OCI-LY3 (cell line): ENCODE measurements around the gene KLF15.

Experiments used
- H2AFZ ChIP-seq: fragments of 200-600, 300-600 bp; shearing (Covaris generic); 2 replicates; pipeline ENCODE4 v1.6.0; 2014; ENCODE audit warnings: antibody characterized with exemption, low read depth, low read length
- H3K27ac ChIP-seq: fragments of 200-600, 300-600 bp; sonication (generic); 2 replicates; pipeline ENCODE4 v1.5.1; 2014; ENCODE audit warnings: mild to moderate bottlenecking, low read length, moderate library complexity, mixed read lengths
- H3K27me3 ChIP-seq: fragments of 200-600, 300-600 bp; sonication (generic); 2 replicates; pipeline ENCODE4 v1.6.1; 2014; ENCODE audit warnings: low read depth, low read length, mixed read lengths
- H3K36me3 ChIP-seq: fragments of 200-600, 300-600 bp; sonication (generic); replicated peaks from 2 replicates; pipeline ENCODE3; 2014; ENCODE audit warnings: low read depth, low read length, mixed read lengths
- H3K4me1 ChIP-seq: fragments of 300-600, 200-600 bp; sonication (generic); 2 replicates; pipeline ENCODE4 v1.6.1; 2014; ENCODE audit warnings: low read length, mixed read lengths
- H3K4me2 ChIP-seq: fragments of 200-600, 300-600 bp; sonication (generic); 2 replicates; pipeline ENCODE4 v1.6.1; 2014; ENCODE audit warnings: low read length, mixed read lengths
- H3K4me3 ChIP-seq: fragments of 300-600, 200-600 bp; sonication (generic); 2 replicates; pipeline ENCODE4 v1.5.1; 2014; ENCODE audit warnings: antibody characterized with exemption, mild to moderate bottlenecking, low read length, moderate library complexity
- H3K79me2 ChIP-seq: fragments of 300-600, 200-600 bp; shearing (Covaris generic); 2 replicates; pipeline ENCODE4 v1.6.1; 2014; ENCODE audit warnings: mild to moderate bottlenecking, low read length, mixed read lengths
- H3K9ac ChIP-seq: fragments of 300-600, 200-600 bp; shearing (Covaris generic); 2 replicates; pipeline ENCODE4 v1.6.0; 2014; ENCODE audit warnings: mild to moderate bottlenecking, low read length, moderate library complexity
- H3K9me3 ChIP-seq: fragments of 200-600, 300-600 bp; shearing (Covaris generic); 2 replicates; pipeline ENCODE4 v1.6.1; 2014; ENCODE audit warnings: low read length, mixed read lengths; ENCODE audit not compliant: insufficient read depth
- H4K20me1 ChIP-seq: fragments of 200-600, 300-600 bp; sonication (generic); 2 replicates; pipeline ENCODE4 v1.6.1; 2016; ENCODE audit warnings: low read length, mixed read lengths; ENCODE audit not compliant: insufficient read depth
- CTCF ChIP-seq: fragments of 200-600, 300-600 bp; sonication (generic); IDR thresholded peaks from 2 replicates; pipeline ENCODE4 v1.5.1; 2014; ENCODE audit warnings: antibody characterized with exemption, low read length, low read depth
- EZH2phosphoT487 ChIP-seq: fragments of 200-600 bp; shearing (Covaris generic); IDR thresholded peaks from 2 replicates; pipeline ENCODE4 v1.6.1; 2018; ENCODE audit warnings: antibody characterized with exemption, mixed run types, low read depth

KLF15 gene

GRCh38 chr3:126348308-126348920, 8.8 kb downstream of the KLF15 start:
- no peak overlapping the region for H3K9ac ChIP-seq
- H3K36me3 ChIP-seq = no peaks in the 10 kb centered on the region
- TF ChIP-seq CTCF = 0 out of 2 replicates have a peak, but pooled peaks have one; percentile 7
- no peak for TF ChIP-seq EZH2phosphoT487
- no peak overlapping the region for H3K4me3 ChIP-seq
- no peaks in the 10 kb centered on the region for H3K79me2 ChIP-seq
- H3K27me3 ChIP-seq = no peaks in the 10 kb centered on the region
- H3K4me2 ChIP-seq = no peak overlapping the region
- no peaks in the 10 kb centered on the region for H3K4me1 ChIP-seq
- no peaks in the 10 kb centered on the region for H4K20me1 ChIP-seq
- no peak overlapping the region for H3K27ac ChIP-seq
- no peak overlapping the region for H2AFZ ChIP-seq
- H3K9me3 ChIP-seq = no peaks in the 10 kb centered on the region

- Histone ChIP-seq H4K20me1 (no peaks in the 10 kb centered on the region), H3K4me2 (no peak overlapping the region), H3K4me1 (no peaks in the 10 kb centered on the region), H3K9me3 (no peaks in the 10 kb centered on the region), H2AFZ (no peak overlapping the region), H3K79me2 (no peaks in the 10 kb centered on the region), H3K27me3 (no peaks in the 10 kb centered on the region), H3K4me3 (no peak overlapping the region), H3K9ac (no peak overlapping the region), H3K36me3 (no peaks in the 10 kb centered on the region), H3K27ac (no peak overlapping the region)
- TF ChIP-seq EZH2phosphoT487 (no peak), CTCF (no peak)
Observed at GRCh38 chr3:126347543-126348161, 9.6 kb downstream of the KLF15 start.

- TF ChIP-seq EZH2phosphoT487 = no peak
- no peak for TF ChIP-seq CTCF
- Histone ChIP-seq H3K36me3 (no peaks in the 10 kb centered on the region), H3K27me3 (no peaks in the 10 kb centered on the region), H4K20me1 (no peaks in the 10 kb centered on the region), H3K79me2 (no peaks in the 10 kb centered on the region), H2AFZ (no peak overlapping the region), H3K4me2 (no peak overlapping the region), H3K4me1 (no peaks in the 10 kb centered on the region), H3K27ac (no peak overlapping the region), H3K4me3 (no peak overlapping the region), H3K9ac (no peak overlapping the region), H3K9me3 (no peaks in the 10 kb centered on the region)
Observed at GRCh38 chr3:126346466-126346865, 10.7 kb downstream of the KLF15 start.

DNA sequence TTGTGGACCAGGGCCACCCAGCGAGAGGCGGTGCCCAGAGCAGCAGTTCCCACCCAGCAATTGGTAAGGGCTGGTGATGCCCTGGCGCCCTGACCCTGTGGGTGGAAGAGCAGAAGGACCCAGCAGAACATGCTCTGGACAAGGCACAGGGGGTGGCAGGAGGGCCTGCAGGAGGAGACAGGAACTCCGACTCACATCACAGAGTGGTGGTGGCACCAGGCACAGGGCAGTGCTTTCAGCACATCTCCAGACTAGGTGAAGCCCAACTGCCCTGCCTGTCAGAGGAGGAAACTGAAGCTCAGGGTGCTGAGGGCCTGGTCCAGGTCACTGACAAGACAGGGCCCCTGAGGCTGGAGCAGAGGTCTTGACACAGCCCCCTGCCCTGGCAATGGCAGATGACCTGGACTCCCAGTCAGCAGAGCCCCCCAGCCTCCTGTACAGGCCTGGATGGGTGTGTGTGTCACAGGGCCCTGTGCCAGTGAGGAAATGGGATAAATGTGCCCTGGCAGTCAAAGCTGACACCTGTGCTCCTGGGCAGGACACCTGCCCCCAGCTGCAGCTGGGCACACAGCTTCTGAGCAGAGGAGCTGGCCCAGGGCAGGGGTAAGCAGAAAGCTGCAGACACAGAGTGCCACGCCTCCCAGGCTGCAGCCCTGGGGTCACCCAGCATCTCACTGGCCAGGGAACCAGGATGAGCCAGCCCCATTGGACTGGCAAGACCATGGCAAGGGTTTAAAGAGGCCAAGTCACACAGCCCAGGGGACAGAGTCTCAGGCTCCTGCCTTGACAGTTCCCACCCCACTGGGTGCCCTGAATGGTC, 11.4 kb downstream of the KLF15 start:
- H3K79me2 ChIP-seq = no peaks in the 10 kb centered on the region
- no peaks in the 10 kb centered on the region for H3K9me3 ChIP-seq
- H3K4me1 ChIP-seq = no peaks in the 10 kb centered on the region
- no peaks in the 10 kb centered on the region for H3K27me3 ChIP-seq
- no peak overlapping the region for H3K4me2 ChIP-seq
- no peak overlapping the region for H2AFZ ChIP-seq
- no peaks in the 10 kb centered on the region for H3K36me3 ChIP-seq
- H3K9ac ChIP-seq = no peak overlapping the region
- H3K4me3 ChIP-seq = no peak overlapping the region
- no peaks in the 10 kb centered on the region for H4K20me1 ChIP-seq
- TF ChIP-seq CTCF = no peak
- no peak overlapping the region for H3K27ac ChIP-seq
